Upper lobe of left lung (tissue), 4 donors: ENCODE results near the gene GRIN1.
A peak's percentile ranks its signal among the peaks of the same experiment; 100 is the strongest.

ENCODE experiments used
- CTCF ChIP-seq, 6 experiments: fragments of 450-650 bp in 4 of 6; fragments of 200-600 bp in 2 of 6; sonication (generic) in 2 of 6; IDR thresholded peaks; one replicate each; pipeline ENCODE4 v1.5.1; 2016 to 2019; ENCODE audit warnings: antibody characterized with exemption in 6 of 6
- EP300 ChIP-seq, 4 donors: sonication (generic); formaldehyde crosslinking; IDR thresholded peaks; one replicate each; pipeline ENCODE4 v1.5.1; 2017; ENCODE audit warnings: antibody characterized with exemption in 4 of 4, control low read depth in 2 of 4
- POLR2A ChIP-seq, 4 donors: fragments of 450-650 bp; IDR thresholded peaks; one replicate each; pipeline ENCODE4 v1.5.1; 2016 to 2017; ENCODE audit warnings: antibody characterized with exemption in 4 of 4, mild to moderate bottlenecking in 2 of 4
- POLR2AphosphoS5 ChIP-seq, 2 donors: sonication (generic); formaldehyde crosslinking; IDR thresholded peaks; one replicate each; pipeline ENCODE4 v1.5.1; 2017; ENCODE audit warnings: antibody characterized with exemption in 2 of 2

GRCh38 chr9:137174722-137175293 lies 35.9 kb downstream of the GRIN1 start:
- TF ChIP-seq CTCF (IDR thresholded peaks at IDR 0.05), result peak in 1 of 6 experiments; percentile 15
- no peak for TF ChIP-seq POLR2AphosphoS5 (IDR thresholded peaks at IDR 0.05)
- no peak for TF ChIP-seq POLR2A (IDR thresholded peaks at IDR 0.05)
- TF ChIP-seq EP300 (IDR thresholded peaks at IDR 0.05), result no peak
